Stimulated activated CD4-positive, alpha-beta T cell treated with anti-CD3 and anti-CD28 coated beads, Interleukin-4, amount 100 ng/mL, for 1 hour (primary cell): ENCODE results near the gene ATP2B1.

Experiments
- DNase-seq: peaks from one replicate; pipeline ENCODE4 v3.0.0-alpha.2; 2020

Gene ATP2B1

DNA sequence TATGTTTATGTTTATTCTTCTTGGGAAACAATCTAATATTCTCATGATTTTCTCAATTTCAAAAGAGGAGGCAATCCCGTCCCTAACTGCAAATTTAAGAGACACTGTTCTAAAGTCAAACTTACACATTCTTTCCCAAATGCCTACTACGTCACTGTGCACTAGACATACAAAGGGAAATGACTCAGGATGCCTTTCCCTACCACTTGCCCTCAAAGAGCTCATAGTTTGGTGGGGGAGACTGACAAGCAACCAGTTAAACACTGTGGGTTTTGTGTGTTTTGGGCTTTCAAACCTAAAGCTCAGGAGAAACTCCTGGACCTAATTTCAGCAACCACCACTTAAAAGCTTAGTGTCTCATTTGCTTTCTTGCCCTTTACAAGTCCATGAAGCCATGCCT is 58.4 kb downstream of the ATP2B1 start:
- DNase-seq, result no peak

DNA sequence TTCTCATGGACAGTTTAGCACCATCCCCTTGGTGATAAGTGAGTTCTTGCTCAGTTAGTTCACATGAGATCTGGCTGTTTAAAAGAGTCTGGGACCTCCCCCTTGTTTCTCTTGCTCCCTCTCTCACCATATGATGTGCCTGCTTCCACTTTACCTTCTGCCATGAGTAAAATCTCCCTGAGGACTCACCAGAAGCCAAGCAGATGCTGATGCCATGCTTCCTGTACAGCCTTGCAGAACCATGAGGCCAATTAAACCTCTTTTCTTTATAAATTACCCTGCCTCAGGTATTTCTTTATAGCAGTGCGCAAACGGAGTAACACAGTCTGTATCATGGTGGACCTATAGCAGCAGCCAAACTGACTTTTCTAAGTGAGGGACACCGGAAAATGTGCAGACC is 58.8 kb downstream of the ATP2B1 start:
- no peak for DNase-seq

DNA sequence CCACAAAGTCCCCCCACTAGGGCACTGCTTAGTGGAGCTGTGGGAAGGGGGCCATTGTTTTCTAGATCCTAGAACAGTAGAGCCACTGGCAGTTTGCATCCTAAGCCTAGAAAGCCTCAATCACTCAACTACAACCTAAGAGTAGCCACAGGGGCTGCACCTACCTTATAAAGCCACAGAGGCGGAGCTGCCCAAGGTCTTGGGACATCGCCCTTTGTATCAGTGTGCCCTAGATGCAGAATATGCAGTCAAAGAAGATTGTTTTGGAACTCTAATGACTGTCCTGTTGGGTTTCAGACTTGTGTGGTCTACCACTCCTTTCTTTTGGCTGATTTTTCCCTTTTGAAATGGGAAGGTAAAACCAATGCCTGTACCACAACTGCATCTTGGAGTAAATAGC is 59.5 kb downstream of the ATP2B1 start:
- no peak for DNase-seq

GRCh38 chr12:89648211-89648930 is 60.3 kb downstream of the ATP2B1 start:
- DNase-seq, result no peak

DNA sequence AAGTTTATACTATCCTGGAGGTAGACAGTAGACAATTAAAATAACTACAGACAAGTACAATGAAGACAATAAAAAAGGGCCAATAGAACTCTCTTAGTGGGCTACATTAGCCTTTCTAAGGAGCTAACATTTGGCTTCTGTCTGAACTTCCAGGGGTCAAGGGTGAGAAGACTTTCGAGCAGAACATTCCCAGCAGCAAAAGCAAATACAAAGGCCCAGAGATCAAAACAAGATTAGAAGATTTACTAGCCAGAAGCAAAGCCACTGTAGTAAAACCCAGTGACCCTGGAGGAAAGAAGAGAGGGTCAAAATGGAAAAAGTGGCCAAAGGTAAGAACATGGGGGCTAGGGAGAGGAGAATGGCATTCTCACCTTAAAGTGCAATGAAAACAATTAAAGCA is 63.2 kb downstream of the ATP2B1 start:
- DNase-seq, result no peak

DNA sequence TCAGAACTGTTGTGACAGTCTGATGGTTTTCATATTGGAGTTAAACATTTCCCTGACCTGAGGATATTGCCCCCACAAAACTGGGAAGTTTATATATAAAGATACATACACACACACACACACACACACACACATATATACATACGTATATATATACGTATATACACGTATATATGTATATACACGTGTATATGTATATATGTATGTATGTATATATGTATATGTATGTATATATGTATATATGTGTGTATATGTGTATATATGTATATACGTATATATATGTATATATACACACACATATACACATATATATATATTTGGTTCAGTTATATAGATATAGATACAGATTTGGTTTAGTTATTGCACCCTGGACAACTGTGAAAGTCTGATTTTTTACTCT is 65.7 kb downstream of the ATP2B1 start:
- no peak for DNase-seq

DNA sequence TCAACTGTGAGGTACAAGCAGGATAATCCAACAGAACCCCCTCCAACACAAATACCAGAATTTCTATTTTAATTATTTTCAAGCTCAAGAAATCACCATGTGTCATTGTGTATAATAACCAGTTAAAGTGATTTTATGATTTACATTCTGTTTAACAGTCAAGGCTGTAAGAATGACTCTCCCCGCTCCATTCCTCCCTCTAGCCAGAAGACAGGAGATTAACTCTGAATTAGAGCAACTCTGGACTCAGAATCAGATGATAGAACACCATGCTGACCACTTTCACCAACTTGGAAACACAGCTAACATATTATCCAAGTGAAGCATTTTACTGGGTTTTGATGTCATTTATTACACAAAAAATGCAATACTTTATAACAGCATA is 71.9 kb downstream of the ATP2B1 start:
- DNase-seq, result no peak

GRCh38 chr12:89636052-89636775 is 72.4 kb downstream of the ATP2B1 start:
- no peak for DNase-seq

DNA sequence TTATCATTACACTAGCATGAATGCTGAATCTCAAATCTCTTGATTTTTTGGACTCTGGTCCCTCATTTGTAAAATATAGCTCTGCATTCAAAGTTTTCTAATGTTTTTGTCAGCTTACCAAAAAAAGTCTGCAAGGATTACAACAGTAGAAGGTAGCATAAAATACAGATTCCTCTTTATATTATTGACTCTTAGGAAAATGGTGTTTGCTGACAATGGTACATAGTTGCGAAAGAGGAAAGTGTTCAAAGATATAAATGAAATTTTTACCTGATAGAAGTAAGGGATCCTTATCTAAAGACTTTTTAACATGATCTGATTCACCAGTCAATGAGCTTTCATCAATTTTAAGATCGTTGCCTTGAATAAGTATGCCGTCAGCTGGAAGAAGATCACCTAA is 74.1 kb downstream of the ATP2B1 start:
- DNase-seq, result no peak

- no peak for DNase-seq
These were observed 75.9 kb downstream of the ATP2B1 start for GRCh38 chr12:89632778-89633177.

DNA sequence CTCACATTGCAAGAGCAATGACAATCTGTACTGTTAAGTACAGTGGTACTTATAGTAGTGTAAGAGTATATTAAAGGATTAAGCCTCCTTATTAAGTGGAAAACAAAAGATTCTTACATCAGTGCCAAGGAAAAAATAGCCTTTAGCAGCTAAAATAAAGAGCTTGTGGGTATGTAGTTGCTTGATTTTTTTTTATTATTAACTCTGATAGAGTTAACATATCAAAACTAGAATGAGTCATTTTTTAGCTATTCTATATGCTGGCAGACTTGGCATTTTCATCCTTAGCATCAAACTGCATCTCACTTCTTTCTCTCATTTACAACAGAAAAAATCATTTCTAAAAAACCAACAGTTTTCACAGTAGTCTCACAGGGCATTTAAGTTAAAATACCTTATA is 86.5 kb downstream of the ATP2B1 start:
- DNase-seq, result no peak

- DNase-seq, result no peak
These were observed 87.1 kb downstream of the ATP2B1 start for GRCh38 chr12:89621521-89621920.

DNA sequence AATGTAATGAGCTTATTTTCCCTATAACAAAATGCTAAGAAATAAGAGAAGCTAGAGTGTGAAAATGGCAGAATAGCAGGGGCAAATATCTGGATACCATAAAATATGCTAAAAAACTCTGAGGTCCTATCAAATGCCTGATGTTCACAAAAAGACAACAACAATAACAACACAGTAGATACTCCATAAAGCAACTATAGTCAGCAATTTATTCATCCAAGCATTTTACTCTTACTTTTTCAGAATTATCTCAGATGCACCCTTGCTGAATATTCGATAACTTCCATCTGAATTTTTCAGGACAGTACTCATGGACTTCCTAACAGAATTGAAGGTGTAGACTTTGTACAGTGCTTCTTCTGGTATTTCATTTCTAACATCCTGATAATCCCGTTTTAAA is 88.9 kb downstream of the ATP2B1 start:
- DNase-seq, result no peak

GRCh38 chr12:89618113-89618862 is 90.3 kb downstream of the ATP2B1 start:
- DNase-seq, result no peak

- no peak for DNase-seq
These were observed 98.3 kb downstream of the ATP2B1 start for GRCh38 chr12:89610366-89610765.

DNA sequence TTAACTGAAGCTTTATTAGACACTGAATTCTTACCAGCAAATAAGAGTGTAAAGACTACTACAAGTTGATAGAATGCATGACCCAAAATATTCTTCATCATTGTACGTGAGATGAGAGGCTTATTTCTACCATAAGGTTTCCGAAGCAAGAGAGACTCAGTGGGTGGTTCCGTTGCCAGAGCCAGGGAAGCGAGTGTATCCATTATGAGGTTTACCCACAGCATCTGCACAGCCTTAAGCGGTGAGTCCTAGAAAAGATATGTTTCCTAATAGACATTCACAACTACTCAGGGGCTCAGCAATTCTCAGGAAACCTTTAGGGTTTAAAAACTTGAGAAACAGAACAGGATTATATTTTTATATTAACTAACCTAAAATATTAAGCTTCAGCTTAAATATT is 105.0 kb downstream of the ATP2B1 start:
- DNase-seq, result no peak

DNA sequence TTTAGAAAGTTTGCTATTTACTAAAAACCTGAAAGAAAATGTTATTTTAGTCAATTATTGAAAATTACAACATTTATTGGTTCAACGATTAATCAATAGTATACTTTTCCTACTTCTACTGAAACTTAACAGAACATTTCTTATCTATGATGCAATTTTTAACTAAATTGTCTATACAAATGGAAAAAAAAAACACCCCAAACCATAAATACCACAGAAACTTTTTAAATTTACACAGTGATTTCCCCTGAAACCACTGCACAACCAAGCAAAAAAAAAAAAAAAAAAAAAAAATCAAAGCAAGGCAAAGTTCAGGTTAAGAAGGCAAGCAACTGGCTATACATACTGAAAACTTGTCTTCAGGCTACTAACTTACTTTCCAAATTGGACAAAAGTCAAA is 110.9 kb downstream of the ATP2B1 start:
- DNase-seq, result no peak

GRCh38 chr12:89597210-89597609 is 111.4 kb downstream of the ATP2B1 start:
- no peak for DNase-seq

DNA sequence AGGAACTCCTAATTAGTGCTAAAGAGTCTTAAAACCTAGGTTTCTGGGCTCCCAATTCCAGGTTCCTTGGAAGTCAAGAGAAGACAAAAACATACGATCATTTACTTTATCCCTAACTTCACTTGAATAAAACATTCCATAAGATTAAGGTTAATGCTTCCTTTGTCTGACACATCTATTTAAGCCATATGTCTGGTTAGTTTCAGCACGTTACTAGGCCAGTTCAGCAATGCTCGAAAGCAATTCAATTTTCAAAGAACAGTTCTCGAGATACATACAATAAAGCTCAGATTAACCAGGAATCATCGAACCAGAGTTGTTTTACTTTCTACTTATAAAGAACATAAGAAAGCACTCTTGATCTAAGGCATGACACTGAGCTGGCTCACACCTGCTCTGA is 114.8 kb downstream of the ATP2B1 start:
- DNase-seq, result no peak

DNA sequence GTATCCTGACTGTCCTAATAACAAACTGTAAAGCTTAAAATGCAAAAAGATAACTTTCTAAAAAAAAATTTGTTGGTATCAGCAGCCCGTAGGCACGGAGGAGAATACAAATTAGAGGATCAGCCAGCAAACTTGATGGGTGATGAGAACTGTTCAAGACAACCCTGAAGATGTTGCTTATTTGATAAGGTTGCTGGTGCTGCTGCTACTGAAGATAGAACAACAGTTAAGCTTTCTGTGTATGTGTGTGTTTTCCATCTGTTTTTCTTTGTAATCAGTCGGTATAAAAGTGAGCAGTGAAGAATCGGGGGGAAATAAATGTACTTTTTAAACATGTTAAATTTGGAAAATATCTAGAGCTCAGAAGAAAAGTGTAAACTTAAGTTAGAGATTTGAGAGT is 115.4 kb downstream of the ATP2B1 start:
- DNase-seq, result no peak

DNA sequence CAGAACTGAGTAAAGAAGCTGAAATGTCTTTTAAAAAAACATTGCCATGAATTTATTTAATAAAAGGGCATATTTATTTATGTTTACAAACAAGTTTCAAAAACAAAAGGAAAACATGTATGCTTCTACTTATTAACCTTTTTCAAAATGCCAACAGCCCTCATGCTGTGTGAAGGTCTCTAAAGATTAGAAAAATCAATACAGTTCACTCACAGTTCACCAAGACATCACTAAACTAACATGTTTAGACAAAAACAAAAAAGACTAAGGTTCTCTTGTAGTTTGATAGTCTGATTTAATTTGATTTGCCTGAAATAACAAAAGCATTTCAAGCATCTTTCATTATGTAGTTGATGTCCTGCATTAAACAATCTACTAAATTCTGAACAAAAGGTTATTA is 118.9 kb downstream of the ATP2B1 start:
- DNase-seq, result no peak

- DNase-seq, result no peak
These were observed 130.1 kb downstream of the ATP2B1 start for GRCh38 chr12:89578499-89578898.

GRCh38 chr12:89576572-89577220 is 131.9 kb downstream of the ATP2B1 start:
- DNase-seq, result no peak

DNA sequence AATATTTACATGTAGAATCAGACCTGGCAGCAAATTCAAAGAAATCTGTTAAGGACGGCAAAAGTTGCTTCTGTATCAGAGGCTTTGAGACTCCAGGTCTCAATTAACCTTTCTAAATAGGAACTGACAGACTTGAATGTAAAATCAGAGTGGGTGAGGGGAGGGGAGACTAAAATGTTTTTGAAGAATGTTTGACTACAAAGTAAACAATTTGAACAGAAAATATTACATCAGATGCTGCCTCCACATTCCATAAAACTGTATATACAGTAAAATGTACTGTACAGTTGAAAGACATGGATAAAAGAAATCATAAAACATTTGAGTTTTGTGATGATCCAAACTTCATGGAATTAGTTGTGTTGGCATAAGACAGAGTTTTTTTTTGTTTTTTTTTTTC is 133.3 kb downstream of the ATP2B1 start:
- DNase-seq, result no peak
